Caco-2 (cell line): ENCODE data around the gene ANKS3. TPM values are rescaled to one million over a fixed set of nuclear protein-coding genes. Genes with fewer than 3 reads are reported as not detected.

Experiments
- BruUV-seq: library from RNA; stranded (reverse); fragments of 400-500 nt; replicated peaks from 2 replicates; lab custom pipeline; 2021; lab: Mats Ljungman, UMichigan
- CTCF ChIA-PET: fragments of 300-600 bp; sonication (Branson Sonifier 250); formaldehyde crosslinking; loops from one replicate; lab custom pipeline; 2022; ENCODE audit warnings: antibody characterized with exemption; lab: Charles Lee
- POLR2A ChIA-PET: fragments of 300-600 bp; sonication (Branson Sonifier 250); formaldehyde crosslinking; loops from one replicate; lab custom pipeline; 2022; ENCODE audit warnings: antibody characterized with exemption; lab: Charles Lee
- DNase-seq, 2 experiments: peaks; one replicate each; pipeline versions ENCODE4 v3.0.0 to v3.0.0-alpha.2; 2020 to 2022
- H3K27me3 ChIP-seq: replicated peaks from 2 replicates; pipeline ENCODE4 v1.6.0; 2011; ENCODE audit warnings: low read length; ENCODE audit not compliant: control insufficient read depth, insufficient read depth
- H3K36me3 ChIP-seq: 2 replicates; pipeline ENCODE4 v1.5.1; 2011; ENCODE audit warnings: low read length; ENCODE audit not compliant: control insufficient read depth, insufficient read depth
- H3K4me1 ChIP-seq: fragments of 250-450 bp; sonication (Bioruptor Pico); 2 replicates; pipeline ENCODE4 v1.5.1; 2020; ENCODE audit warnings: mild to moderate bottlenecking
- H3K4me3 ChIP-seq: 2 replicates; pipeline ENCODE4 v1.5.1; 2011; ENCODE audit warnings: low read depth, mild to moderate bottlenecking, control low read depth, low read length
- H3K9me3 ChIP-seq: fragments of 250-450 bp; sonication (Bioruptor Pico); 2 replicates; pipeline ENCODE4 v1.5.1; 2020; ENCODE audit warnings: mild to moderate bottlenecking, moderate library complexity
- H3K27ac Mint-ChIP-seq: one replicate; pipeline ENCODE4 v1.8.0; 2022; ENCODE audit warnings: mixed read lengths; ENCODE audit not compliant: unreplicated experiment
- H3K27me3 Mint-ChIP-seq: one replicate; pipeline ENCODE4 v1.8.0; 2022; ENCODE audit warnings: mixed read lengths; ENCODE audit not compliant: insufficient read depth, unreplicated experiment
- H3K36me3 Mint-ChIP-seq: one replicate; pipeline ENCODE4 v1.8.0; 2022; ENCODE audit warnings: mild to moderate bottlenecking, mixed read lengths; ENCODE audit not compliant: insufficient read depth, unreplicated experiment
- H3K4me1 Mint-ChIP-seq: one replicate; pipeline ENCODE4 v1.8.0; 2022; ENCODE audit warnings: low read depth, mixed read lengths; ENCODE audit not compliant: unreplicated experiment
- H3K4me3 Mint-ChIP-seq: one replicate; pipeline ENCODE4 v1.8.0; 2022; ENCODE audit warnings: mild to moderate bottlenecking, moderate library complexity, mixed read lengths; ENCODE audit not compliant: unreplicated experiment
- H3K9me3 Mint-ChIP-seq: one replicate; pipeline ENCODE4 v1.8.0; 2022; ENCODE audit warnings: mixed read lengths; ENCODE audit not compliant: unreplicated experiment
- CTCF ChIP-seq, 2 experiments: fragments of 200-600 bp in 1 of 2; IDR thresholded peaks; 1 replicate in 1 of 2; 2 replicates in 1 of 2; pipeline versions ENCODE4 v1.5.1 to v1.8.0; 2011 to 2022; ENCODE audit warnings: antibody characterized with exemption in 1 of 2, control low read depth in 1 of 2, inconsistent platforms in 1 of 2, low read depth in 1 of 2, low read length in 1 of 2, mild to moderate bottlenecking in 1 of 2, moderate library complexity in 1 of 2; ENCODE audit not compliant: insufficient read depth in 1 of 2, severe bottlenecking in 1 of 2, unreplicated experiment in 1 of 2
- intact Hi-C: fragments of 100-400 bp; cut with micrococcal nuclease; formaldehyde crosslinking; loops from one replicate; pipeline ENCODE4 v1.10.0; 2022; ENCODE audit not compliant: unreplicated experiment
- total RNA-seq: library from RNA; stranded (reverse); gene quantifications from 2 replicates; pipeline ENCODE4 v1.2.3, GENCODE V29; 2022

Gene ANKS3
- total RNA-seq, 1 experiment from 2014 or later = 28.1 TPM

- no peak overlapping the region for H3K4me3 ChIP-seq
- BruUV-seq = no TSS peak
- Mint-ChIP-seq H3K27ac (no peak overlapping the region), H3K36me3 (peaks cover 39% of the 10 kb centered on the region), H3K27me3 (no peaks in the 10 kb centered on the region), H3K4me3 (no peak overlapping the region), H3K9me3 (no peaks in the 10 kb centered on the region), H3K4me1 (no peaks in the 10 kb centered on the region)
- TF ChIP-seq CTCF (IDR thresholded peaks at IDR 0.05; ENCODE audit: insufficient read depth in 1 of 2, low read depth in 1 of 2, low read length in 1 of 2, severe bottlenecking in 1 of 2, unreplicated experiment in 1 of 2) = no peak
- H3K9me3 ChIP-seq = no peaks in the 10 kb centered on the region
- ChIA-PET CTCF (no interaction called here), POLR2A (no interaction called here)
- no peaks in the 10 kb centered on the region for H3K27me3 ChIP-seq
- no peaks in the 10 kb centered on the region for H3K4me1 ChIP-seq
- intact Hi-C loops = no loop called here
- H3K36me3 ChIP-seq = peaks cover 5% of the 10 kb centered on the region
- DNase-seq = no peak
Measured at GRCh38 chr16:4678596-4678995, 55.5 kb downstream of the ANKS3 start.

- no peaks in the 10 kb centered on the region for H3K9me3 ChIP-seq
- no TSS peak for BruUV-seq
- no peaks in the 10 kb centered on the region for H3K27me3 Mint-ChIP-seq
- no peak overlapping the region for H3K4me3 Mint-ChIP-seq
- no peak for TF ChIP-seq CTCF (IDR thresholded peaks at IDR 0.05; ENCODE audit: insufficient read depth in 1 of 2, low read depth in 1 of 2, low read length in 1 of 2, severe bottlenecking in 1 of 2, unreplicated experiment in 1 of 2)
- no peaks in the 10 kb centered on the region for H3K9me3 Mint-ChIP-seq
- no peak overlapping the region for H3K4me3 ChIP-seq
- no peaks in the 10 kb centered on the region for H3K4me1 ChIP-seq
- H3K36me3 Mint-ChIP-seq = peaks cover 42% of the 10 kb centered on the region
- DNase-seq = no peak
- POLR2A ChIA-PET = no interaction called here
- intact Hi-C loops = no loop called here
- H3K36me3 ChIP-seq = peaks cover 2% of the 10 kb centered on the region
- no peaks in the 10 kb centered on the region for H3K4me1 Mint-ChIP-seq
- H3K27ac Mint-ChIP-seq = no peak overlapping the region
- CTCF ChIA-PET = no interaction called here
- no peaks in the 10 kb centered on the region for H3K27me3 ChIP-seq
Measured at GRCh38 chr16:4677994-4678393, 56.1 kb downstream of the ANKS3 start.

DNA sequence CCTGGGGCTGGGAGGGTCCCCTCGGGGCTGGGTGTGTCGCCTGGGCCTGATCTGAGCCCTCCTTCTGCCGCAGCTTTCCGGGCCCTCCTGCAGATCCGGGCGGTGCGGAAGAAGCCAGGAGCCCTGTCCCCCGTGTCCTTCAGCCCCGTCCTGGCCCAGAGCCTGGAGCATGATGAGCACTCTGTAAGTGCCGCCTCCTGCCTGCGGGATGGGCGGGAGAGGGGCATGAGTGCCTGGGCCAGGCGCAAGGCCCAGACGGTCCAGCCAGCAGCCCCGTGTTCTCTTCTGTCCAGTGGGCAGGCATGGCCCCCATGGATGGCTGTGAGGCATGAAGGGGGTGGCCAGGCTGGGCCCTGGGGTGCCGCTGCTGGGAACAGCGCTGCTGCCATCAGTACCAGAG lies 56.7 kb downstream of the ANKS3 start:
- intact Hi-C loops = no loop called here
- ChIA-PET CTCF (no interaction called here), POLR2A (no interaction called here)
- H3K4me1 Mint-ChIP-seq = no peaks in the 10 kb centered on the region
- H3K9me3 ChIP-seq = no peaks in the 10 kb centered on the region
- no peak for DNase-seq
- H3K36me3 Mint-ChIP-seq = peaks cover 42% of the 10 kb centered on the region
- BruUV-seq = no TSS peak
- H3K27me3 ChIP-seq = no peaks in the 10 kb centered on the region
- no peak overlapping the region for H3K4me3 Mint-ChIP-seq
- no peaks in the 10 kb centered on the region for H3K27me3 Mint-ChIP-seq
- TF ChIP-seq CTCF (IDR thresholded peaks at IDR 0.05; ENCODE audit: insufficient read depth in 1 of 2, low read depth in 1 of 2, low read length in 1 of 2, severe bottlenecking in 1 of 2, unreplicated experiment in 1 of 2) = no peak
- no peaks in the 10 kb centered on the region; the same call in none of the 2 replicates for H3K36me3 ChIP-seq
- no peaks in the 10 kb centered on the region for H3K4me1 ChIP-seq
- no peak overlapping the region for H3K27ac Mint-ChIP-seq
- no peaks in the 10 kb centered on the region for H3K9me3 Mint-ChIP-seq
- no peak overlapping the region for H3K4me3 ChIP-seq
